ENCODE results near the gene LYPD6.

Gene LYPD6

DNA sequence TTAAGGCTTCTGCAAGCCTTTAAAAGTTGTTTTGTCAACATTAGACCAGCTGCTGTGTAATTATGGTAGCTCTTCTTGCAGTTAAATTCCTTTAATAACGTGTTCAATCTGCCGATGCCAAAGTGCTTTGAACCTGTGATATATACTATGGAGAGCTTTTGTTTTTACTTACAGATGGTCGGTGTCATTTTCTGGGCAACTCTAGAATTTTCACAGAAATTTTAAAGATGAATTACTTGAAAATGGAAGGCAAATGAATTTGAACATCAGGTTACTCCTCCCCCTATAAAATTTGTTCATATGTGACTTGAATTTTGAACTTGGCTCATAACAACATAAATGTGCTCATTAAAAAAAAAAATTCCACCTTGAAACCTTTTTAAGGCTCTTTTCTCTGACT, 23.0 kb downstream of the LYPD6 start:
- no peak for DNase-seq

DNA sequence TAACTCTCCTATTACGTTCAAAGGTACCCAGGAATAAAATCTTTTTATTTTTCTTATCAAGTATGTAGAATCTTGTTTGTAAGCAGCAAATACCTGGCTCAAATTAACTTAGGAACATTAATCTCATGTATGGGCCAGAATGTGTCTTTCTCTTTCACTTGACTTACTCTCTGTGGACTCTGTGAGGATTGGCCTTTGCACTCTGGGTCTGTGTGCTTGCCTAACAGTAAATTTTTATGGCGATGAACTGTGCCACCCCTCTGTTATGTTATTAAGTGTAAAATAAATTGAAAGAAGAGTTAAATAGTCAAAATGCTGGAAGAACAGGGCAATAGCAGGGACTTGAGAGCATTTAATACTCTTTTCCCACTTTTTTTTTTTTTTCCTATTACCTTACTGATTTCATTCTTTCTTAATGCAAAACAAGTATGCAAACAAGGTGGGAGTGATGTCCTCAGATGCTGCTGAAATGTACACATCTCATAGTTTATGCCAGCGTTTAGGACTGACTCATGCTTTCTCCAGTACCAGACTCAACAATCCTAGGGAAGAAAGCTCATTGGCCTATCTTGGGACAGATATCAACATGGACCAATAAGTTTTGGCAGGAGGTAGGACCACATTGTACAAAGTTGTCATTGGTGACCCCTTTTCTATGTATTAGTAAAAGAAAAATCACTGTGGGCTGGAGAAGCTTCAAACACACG, 25.5 kb downstream of the LYPD6 start:
- no peak for DNase-seq

DNA sequence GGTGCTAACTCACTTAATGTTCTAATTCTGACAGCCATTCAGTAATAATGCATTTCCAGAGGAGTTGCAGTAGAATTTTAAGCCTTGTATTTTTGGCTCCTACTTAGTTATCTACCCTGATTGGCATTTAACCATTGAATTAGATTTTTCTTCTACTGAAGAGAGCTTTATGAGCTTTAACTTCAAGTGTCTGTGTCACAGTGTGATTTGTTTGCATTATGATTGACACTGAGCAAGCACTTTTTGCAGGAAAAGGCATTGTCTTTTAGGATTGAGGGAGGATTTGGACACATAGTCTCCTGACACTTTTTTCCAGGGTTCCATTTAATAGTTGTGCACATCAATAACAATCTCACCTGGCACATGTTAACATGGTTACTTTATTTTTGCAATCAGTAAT, 26.7 kb downstream of the LYPD6 start:
- DNase-seq: no peak

DNA sequence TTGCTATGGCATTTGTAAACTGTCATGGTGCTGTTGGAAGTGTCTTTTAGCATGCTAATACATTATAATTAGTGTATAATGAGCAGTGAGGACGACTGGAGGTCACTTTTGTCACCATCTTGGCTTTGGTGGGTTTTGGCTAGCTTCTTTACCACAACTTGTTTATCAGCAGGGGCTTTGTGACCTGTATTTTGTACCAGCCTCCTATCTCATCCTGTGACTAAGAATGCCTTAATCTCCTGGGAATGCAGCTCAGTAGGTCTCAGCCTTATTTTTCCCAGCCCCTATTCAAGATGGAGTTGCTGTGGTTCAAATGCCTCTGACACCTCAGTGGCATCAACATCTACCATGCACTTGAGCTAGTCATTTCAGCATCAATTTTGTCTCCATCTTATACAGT, 29.7 kb downstream of the LYPD6 start:
- no peak for DNase-seq

- DNase-seq: no peak
Measured at GRCh38 chr2:149363958-149364357, 33.6 kb downstream of the LYPD6 start.

GRCh38 chr2:149364839-149365238, 34.5 kb downstream of the LYPD6 start:
- no peak for DNase-seq

DNA sequence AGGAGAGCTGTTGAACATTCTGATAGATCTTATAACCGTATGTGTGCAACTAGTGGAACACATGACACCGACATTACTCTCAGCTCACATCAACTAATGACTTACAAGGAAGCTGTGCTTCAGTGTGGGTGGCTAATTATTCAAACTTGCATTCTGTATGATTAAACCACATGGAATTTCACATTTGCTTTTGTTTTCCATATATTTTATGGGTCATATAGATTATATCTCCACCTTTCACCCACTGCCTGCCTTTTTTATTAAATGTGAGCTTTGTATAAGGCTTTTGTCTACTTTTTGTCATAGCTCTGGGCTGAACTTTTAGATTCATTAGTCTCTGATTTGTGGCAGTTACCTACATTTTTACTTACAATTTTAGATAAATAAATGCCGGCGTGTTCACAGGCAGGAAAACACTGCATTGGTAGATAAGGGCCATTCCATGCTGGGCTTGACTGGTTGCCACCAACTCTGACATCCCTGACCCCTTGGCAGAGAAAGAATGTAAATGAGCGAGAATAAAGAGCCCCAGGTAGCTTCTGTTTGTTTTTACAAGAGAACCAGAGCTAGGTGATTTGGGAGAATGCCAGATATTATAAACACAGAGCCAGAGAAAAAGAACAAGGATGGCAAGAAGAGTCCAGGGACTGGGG, 35.7 kb downstream of the LYPD6 start:
- peak; percentile 71 to 91 for DNase-seq

DNA sequence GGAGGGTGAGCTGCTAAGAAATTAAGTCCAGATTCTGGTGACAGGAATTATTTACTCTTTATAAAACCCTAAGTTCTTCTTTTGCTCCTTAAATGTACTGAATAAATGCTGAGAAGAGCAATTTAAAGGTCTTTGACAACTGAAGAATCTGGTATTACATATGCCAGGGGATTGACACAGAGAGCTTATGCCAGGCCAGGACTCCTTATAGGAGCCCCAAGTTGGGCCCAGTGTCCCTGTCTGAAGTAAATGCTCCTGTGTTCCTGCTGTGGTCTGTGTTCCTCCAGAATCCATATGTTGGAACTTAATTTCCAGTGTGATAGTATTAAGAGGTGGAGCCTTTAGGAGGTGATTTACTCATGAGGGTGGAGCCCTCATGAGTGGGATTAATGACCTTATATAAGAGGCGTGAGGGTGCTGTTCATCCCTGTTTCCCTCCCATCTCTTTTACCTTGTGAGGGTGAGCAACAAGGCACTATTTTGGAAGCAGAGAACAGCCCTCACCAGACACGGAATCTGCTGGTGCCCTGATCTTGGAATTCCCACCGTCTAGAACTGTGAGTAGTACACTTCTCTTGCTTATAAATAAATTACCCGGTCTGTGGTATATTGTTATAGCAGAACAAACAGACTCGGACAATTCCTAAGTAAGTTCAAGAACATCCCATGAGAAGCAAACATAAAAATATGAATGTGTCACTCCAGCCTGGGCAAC, 39.8 kb downstream of the LYPD6 start:
- DNase-seq: no peak

- DNase-seq: no peak
Measured at GRCh38 chr2:149371476-149371875, 41.1 kb downstream of the LYPD6 start.

DNA sequence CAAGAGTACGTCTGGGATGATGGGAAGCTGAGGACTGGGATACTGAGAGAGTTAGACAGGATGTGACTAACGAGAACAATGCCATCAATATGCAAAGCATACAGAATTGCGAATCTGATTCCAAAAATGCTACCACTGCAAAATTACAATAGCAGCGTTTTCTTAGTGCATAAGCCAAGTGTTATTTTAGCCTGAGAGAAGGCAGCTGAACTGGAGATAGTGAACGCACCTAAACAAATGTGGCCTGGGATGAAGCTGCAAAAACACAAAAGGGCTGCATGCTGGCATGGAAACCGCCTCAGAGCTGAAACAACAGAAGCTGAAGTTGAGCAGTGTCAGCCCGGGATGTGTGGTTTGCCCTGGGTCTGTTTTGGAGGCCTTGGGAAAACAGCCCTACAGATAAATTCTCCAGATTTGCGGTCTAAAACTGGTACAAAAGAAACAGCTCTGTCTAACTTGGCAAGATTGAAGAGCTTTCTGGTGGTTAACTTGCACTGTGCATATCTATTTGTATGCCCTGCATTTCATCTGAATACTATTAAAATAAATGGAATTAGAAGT, 45.5 kb downstream of the LYPD6 start:
- DNase-seq: no peak

DNA sequence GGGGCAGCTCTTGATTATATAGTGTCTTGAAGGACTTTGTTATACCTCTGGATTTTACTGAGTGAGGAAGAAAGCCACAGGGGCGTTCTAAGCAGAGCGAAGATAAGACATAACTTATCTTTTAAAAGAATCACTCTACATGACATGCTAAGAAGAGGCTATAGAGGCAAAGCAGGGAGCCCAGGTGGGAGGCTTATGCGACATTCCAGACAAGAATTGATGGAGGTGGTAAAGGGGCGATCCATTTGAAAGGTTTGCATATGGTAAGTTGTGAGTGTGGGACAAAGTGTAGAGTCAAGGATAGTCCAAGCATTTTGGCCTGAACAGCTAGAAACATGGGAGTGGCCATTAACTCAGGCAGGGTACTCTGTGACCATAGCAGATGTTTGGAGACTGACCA, 49.8 kb downstream of the LYPD6 start:
- no peak for DNase-seq

DNA sequence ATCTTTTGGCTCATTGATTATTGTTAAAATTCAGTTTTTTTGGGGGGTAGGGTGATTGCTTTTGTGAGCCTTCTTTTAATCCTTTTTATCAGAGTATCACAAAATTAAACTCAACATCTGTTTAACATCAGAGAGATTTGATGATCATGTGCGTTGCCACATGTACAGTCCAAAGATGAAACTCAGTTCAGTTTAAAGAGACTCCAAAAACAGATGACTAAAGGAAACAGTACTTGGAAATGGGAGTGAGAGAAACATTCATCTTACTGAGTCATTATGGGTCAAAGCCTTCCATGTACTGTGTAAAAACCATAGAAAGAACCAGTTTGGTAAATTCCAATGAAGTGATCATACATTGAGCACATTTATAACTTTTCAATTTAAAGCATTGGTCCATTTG, 53.0 kb downstream of the LYPD6 start:
- no peak for DNase-seq

DNA sequence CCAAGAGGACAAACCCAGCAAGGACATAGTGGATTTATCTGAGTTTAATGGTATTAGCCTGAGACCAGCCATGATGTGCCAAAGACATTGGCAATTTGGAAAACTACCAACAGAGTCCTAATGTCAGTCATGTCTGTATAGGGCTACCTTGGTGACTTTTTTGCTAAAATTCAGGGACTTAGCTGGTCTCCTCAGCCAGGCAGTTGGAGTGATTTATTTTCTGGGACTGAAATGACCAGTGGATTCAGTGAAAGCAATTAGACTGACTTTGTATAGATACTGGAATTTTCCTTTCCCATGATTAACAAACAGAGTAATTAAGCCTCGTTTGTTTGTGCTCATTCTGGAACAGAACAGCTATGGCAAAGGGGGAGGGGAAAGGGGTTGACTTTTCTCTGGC, 55.0 kb downstream of the LYPD6 start:
- no peak for DNase-seq

GRCh38 chr2:149387411-149387810, 57.0 kb downstream of the LYPD6 start:
- no peak for DNase-seq

DNA sequence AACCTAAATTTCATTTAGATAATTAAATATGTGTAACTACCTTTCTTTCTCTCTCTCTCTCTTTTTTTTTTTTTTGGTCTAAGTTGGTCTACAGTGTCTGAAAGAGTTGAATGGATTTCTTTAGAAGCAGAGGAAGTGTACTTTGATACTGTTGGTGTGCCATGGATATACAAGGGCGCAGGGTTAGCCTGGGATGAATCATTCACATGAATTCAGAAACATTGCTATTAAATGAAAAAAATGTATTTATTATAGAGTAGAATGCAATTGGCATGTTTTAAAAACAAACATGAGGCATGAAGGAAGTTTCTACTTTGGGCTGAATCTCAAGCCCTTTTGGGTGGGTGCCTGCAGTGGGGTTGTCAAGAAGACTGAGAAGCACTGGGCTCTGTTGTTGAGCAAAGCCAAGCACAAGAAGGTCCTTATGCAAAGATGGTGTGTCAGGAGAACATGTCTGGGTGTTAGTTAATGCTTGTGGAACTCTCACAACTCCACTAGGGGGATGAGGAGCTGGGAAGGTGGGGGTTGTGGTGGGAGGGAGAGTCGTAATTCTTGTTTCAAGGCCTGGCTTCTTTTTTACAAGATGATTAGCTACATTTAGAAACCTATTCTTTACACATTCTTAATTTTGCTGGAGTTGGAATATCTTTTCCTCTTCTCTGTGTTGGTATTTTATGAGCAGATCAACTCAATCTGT, 57.9 kb downstream of the LYPD6 start:
- no peak for DNase-seq

- DNase-seq: no peak
Measured at GRCh38 chr2:149389506-149390167, 59.2 kb downstream of the LYPD6 start.

- no peak for DNase-seq
Measured at GRCh38 chr2:149393614-149394013, 63.2 kb downstream of the LYPD6 start.

DNA sequence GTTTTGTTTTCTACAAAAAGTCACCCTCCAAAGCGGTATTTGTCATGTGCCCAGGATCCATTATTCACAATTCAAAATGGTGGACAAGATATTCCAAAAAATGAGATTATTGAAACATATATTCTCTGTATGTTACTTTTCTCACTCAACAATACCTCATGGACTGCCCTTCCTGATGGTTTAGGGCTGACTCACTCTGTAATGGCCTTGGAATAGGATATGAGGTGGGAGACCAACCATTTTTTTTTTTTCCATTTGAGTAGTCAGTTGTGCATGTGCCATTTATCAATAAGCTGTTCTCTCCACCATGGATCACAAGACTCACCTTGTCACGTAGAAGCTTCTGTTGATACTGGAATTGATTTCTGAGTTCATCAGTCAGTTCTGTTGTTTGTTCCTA, 64.5 kb downstream of the LYPD6 start:
- no peak for DNase-seq

DNA sequence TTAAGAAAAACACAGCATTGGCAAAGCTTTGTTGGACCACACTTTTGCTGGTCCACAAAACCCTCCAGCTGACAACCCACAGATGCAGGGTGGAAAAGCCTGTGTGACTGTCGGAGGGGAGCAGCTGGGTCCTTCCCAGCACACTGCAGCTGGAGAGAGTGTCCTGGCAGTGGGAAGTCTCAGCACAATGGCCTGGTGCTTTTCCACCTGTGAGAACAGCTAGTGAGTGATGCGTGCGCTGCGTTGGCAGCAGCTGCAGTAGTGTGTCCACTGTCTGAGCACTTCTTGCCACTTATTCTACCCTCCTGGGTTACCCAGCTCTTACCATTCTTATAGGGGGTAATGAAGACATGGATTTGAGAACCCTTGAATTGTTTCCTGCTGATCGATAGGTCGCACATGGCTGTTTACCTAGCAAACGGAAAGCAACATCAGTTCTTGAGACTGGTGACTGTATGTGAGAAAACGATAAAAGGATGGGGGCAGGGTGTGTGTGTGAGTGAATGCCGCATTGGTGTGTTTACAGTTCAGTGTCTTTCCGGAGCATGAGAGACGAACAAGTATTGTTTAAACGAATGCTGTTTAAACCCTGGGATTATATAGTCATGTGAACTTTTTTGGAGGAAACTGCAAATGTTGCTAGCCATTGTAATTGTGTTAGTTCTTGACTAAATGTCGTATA, 69.7 kb downstream of the LYPD6 start:
- peak; percentile 40 to 80 for DNase-seq

GRCh38 chr2:149400997-149401396, 70.6 kb downstream of the LYPD6 start:
- no peak for DNase-seq

DNA sequence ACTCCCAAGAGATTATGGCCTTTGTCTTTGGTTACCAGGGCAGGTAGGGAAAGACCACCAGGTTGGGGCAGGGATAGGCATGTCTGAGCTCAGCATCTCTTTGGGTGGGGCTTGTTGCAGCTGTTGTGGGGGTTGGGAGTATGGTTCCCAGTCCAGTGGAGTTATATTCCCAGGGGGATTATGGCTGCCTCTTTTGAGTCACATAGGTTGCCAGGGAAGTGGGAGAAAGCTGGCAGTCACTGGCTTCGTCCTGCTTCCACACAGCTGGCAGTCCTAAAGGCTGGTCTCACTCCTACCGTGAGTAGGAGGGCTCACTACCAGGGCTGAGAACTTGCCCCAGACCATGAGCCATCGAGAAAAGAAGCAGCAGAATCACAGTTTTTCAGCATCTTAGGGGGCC, 79.1 kb downstream of the LYPD6 start:
- no peak for DNase-seq

All from NCI-H2081 (cell line).